Ascending aorta (tissue), 2 donors: ENCODE data around the gene WBP2. TPM values are rescaled to one million over a fixed set of nuclear protein-coding genes. Genes with fewer than 3 reads are reported as not detected.

Source experiments
- DNase-seq, 2 donors: peaks; one replicate each; pipeline ENCODE4 v3.0.0-alpha.2; 2019; ENCODE audit warnings: low spot score in 2 of 2
- H3K27ac ChIP-seq, 2 donors: fragments of 200-600 bp; sonication (generic); one replicate each; pipeline ENCODE4 v1.5.1; 2016 to 2017; ENCODE audit warnings: mild to moderate bottlenecking in 1 of 2
- H3K27me3 ChIP-seq: fragments of 200-600 bp; sonication (generic); one replicate; pipeline ENCODE4 v1.5.1; 2017
- H3K36me3 ChIP-seq, 2 donors: fragments of 200-600 bp; sonication (generic); one replicate each; pipeline ENCODE4 v1.5.1; 2016
- H3K4me1 ChIP-seq, 2 donors: fragments of 200-600 bp; sonication (generic); one replicate each; pipeline ENCODE4 v1.5.1; 2016 to 2017; ENCODE audit warnings: mild to moderate bottlenecking in 1 of 2
- H3K4me3 ChIP-seq, 2 donors: fragments of 200-600 bp; sonication (generic); one replicate each; pipeline ENCODE4 v1.5.1; 2016 to 2017; ENCODE audit warnings: mild to moderate bottlenecking in 1 of 2
- H3K9me3 ChIP-seq, 2 donors: fragments of 200-600 bp; sonication (generic); one replicate each; pipeline ENCODE4 v1.5.1; 2016
- intact Hi-C: fragments of 100-400 bp; cut with DNase I; formaldehyde crosslinking; loops from one replicate; pipeline ENCODE4 v1.15.1; 2023
- total RNA-seq: library from RNA; depleted of rRNA; stranded (reverse); fragments of >200 nt; gene quantifications from one replicate; pipeline ENCODE4 v1.1.0, GENCODE V29; 2016
- TF ChIP-seq, protein P1 (sequence below), 3 experiments: fragments of 200-600 bp in 2 of 3; fragments of 450-650 bp in 1 of 3; sonication (generic) in 2 of 3; IDR thresholded peaks; one replicate each; pipeline ENCODE4 v1.5.1; 2016 to 2019; ENCODE audit warnings: antibody characterized with exemption in 3 of 3, mild to moderate bottlenecking in 1 of 3, moderate library complexity in 1 of 3

WBP2 gene
- total RNA-seq, 1 donor from 2014 or later, result 50.7 TPM

DNA sequence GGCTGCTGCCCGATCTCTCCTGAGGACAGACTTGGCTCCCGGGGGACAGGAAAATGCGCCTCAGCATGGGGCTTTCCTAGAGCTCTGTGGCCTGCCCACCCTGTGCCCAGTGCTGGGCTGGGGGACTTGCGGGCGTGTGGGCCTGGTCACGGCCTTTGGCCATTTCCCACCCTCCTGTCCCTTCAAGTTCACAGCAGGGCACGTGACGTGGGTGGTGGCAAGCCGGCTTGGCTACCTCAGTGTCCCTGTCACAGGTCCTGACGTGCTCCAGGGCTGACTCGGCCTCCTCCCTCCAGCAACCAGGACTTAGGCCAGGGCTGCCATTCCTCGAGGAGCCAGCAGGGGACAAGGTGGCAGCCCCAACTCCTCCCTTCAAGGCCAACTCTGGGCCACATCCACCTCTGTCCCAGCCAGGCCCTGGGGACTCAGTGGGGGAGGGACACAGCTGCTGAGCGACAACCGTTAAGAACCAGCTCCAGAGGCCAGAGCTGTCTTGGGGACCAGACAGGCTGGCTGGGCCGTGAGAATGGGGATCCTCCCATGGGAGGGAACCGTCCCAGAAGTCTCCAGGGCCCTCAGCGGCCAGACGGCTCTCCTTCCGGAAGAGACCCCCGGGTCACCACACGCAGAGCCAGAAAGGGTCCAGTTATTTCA is 9.9 kb downstream of the WBP2 start:
- Histone ChIP-seq H3K4me3 (peak overlapping the region in 1 of 2 donors; percentile 43), H3K4me1 (peaks cover 9 to 24% of the 10 kb centered on the region in 2 donors), H3K27me3 (no peaks in the 10 kb centered on the region), H3K36me3 (peaks cover 43 to 56% of the 10 kb centered on the region in 2 donors), H3K27ac (peak overlapping the region; percentile 93 to 94), H3K9me3 (no peaks in the 10 kb centered on the region)
- intact Hi-C loops, result loop anchor here (1.0 kb wide), 1 partner anchor 51 kb away; the partner anchor contains the start of gene TRIM65
- DNase-seq, result peak; percentile 82 to 94
- TF ChIP-seq, protein P1, sequence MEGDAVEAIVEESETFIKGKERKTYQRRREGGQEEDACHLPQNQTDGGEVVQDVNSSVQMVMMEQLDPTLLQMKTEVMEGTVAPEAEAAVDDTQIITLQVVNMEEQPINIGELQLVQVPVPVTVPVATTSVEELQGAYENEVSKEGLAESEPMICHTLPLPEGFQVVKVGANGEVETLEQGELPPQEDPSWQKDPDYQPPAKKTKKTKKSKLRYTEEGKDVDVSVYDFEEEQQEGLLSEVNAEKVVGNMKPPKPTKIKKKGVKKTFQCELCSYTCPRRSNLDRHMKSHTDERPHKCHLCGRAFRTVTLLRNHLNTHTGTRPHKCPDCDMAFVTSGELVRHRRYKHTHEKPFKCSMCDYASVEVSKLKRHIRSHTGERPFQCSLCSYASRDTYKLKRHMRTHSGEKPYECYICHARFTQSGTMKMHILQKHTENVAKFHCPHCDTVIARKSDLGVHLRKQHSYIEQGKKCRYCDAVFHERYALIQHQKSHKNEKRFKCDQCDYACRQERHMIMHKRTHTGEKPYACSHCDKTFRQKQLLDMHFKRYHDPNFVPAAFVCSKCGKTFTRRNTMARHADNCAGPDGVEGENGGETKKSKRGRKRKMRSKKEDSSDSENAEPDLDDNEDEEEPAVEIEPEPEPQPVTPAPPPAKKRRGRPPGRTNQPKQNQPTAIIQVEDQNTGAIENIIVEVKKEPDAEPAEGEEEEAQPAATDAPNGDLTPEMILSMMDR (IDR thresholded peaks at IDR 0.05), result peak; percentile 91 to 97 (median 93)

- intact Hi-C loops, result loop anchor here (1.0 kb wide), 1 partner anchor 52 kb away; the partner anchor contains the start of gene TRIM65
- Histone ChIP-seq H3K4me1 (peaks cover 9 to 24% of the 10 kb centered on the region in 2 donors), H3K27ac (peak overlapping the region; percentile 93 to 94), H3K27me3 (no peaks in the 10 kb centered on the region), H3K9me3 (no peaks in the 10 kb centered on the region), H3K36me3 (peaks cover 37 to 54% of the 10 kb centered on the region in 2 donors), H3K4me3 (peak overlapping the region in 1 of 2 donors; percentile 43)
- TF ChIP-seq, protein P1 (IDR thresholded peaks at IDR 0.05), result no peak
- no peak for DNase-seq
These were observed 10.5 kb downstream of the WBP2 start for GRCh38 chr17:75844530-75845057.

DNA sequence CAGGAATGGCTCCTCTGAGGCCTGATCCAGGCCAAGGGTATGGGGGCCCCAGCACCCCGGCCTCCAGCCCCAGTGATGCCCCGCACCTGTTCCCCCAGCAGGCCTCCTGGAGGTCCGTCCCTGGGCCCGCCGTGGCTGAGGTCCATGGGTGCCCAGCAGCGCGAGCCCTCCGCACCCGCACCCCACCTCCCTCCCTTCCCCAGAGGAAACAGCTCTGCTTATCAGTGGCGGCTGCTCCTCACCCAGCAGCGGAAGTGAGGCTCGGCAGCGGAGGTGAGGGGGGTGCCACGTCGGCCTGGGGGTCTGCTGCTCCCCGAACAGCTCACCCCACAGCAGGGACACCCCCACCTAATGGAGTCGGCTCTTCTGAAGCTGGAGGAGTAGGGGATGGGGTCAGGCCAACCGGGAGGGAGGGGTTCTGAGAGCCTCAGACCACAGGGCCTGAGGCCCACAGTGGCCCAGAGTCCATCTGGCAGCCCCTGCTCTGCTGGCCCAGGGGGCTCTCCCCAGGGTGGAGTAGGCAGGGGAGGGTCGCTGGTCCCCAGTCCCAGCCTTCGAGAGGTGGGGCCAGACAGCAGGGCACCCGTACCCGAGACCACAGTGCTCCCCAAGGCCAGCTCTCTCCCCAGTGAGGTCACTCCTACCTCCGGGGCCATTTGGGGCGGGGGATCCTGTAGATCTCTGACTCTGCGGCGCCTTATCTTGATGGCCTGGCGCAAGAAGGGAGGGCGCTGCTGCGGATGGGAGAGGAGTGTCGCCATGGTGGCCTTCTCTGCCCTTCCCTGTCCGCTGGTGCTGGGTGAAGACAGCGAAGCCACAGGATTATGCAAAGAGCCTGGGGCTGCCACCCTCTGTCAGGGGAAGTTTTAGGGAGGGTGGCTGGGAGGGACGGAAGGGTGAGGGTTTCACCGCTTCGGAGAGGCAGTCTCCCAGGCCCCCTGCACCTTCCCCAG is 11.3 kb downstream of the WBP2 start, which contains the start of gene UNC13D:
Gene UNC13D, minus strand, starts transcription at position 828 of the 953 bp plus-strand sequence. Its CDS starts 67 bp downstream, at position 761.
- H3K4me3 ChIP-seq, result peak within 1 kb of the TSS in 1 of 2 donors; percentile 43
- intact Hi-C loops, result no loop called here
- H3K27ac ChIP-seq, result peak within 1 kb of the TSS; percentile 93 to 94
- peaks cover 30 to 54% of the 10 kb centered on the region in 2 donors for H3K36me3 ChIP-seq
- peak in 1 of 2 donors; percentile 65 for DNase-seq
- TF ChIP-seq, protein P1 (IDR thresholded peaks at IDR 0.05), result no peak
- no peaks in the 10 kb centered on the region for H3K9me3 ChIP-seq
- peaks cover 9 to 18% of the 10 kb centered on the region in 2 donors for H3K4me1 ChIP-seq
- no peaks in the 10 kb centered on the region for H3K27me3 ChIP-seq

- peak overlapping the region; percentile 93 to 94 for H3K27ac ChIP-seq
- H3K4me3 ChIP-seq, result peak overlapping the region in 1 of 2 donors; percentile 43
- H3K27me3 ChIP-seq, result no peaks in the 10 kb centered on the region
- DNase-seq, result no peak
- TF ChIP-seq, protein P1 (IDR thresholded peaks at IDR 0.05), result no peak
- peaks cover 9 to 18% of the 10 kb centered on the region in 2 donors for H3K4me1 ChIP-seq
- intact Hi-C loops, result no loop called here
- H3K36me3 ChIP-seq, result peaks cover 22 to 50% of the 10 kb centered on the region in 2 donors
- H3K9me3 ChIP-seq, result no peaks in the 10 kb centered on the region
These were observed 12.1 kb downstream of the WBP2 start for GRCh38 chr17:75842963-75843576.

DNA sequence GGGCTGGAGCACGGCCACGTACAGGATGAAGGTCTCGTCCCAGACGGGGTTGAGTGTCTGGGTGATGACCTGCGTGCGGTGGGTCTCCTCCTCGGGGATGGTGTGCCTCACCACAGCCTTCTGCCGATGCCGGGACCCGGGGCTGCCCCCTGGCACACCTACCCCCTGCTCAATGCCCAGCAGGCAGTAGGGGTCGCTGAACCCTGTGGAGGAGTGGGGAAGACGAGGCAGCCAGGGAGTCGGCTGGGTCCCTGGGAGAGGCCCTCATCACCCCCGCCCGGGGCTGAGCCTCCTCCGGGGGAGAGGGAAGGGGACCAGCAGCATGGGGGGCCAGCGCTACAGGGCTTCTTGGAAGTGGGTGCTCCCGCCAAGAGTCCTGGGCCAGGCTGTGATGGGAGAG is 12.7 kb downstream of the WBP2 start:
- TF ChIP-seq, protein P1 (IDR thresholded peaks at IDR 0.05), result no peak
- no peaks in the 10 kb centered on the region for H3K27me3 ChIP-seq
- H3K36me3 ChIP-seq, result peaks cover 15 to 44% of the 10 kb centered on the region in 2 donors
- peaks cover 9 to 18% of the 10 kb centered on the region in 2 donors for H3K4me1 ChIP-seq
- intact Hi-C loops, result no loop called here
- no peak for DNase-seq
- no peak overlapping the region for H3K4me3 ChIP-seq
- no peaks in the 10 kb centered on the region for H3K9me3 ChIP-seq
- H3K27ac ChIP-seq, result no peak overlapping the region
